Karpas-422 (cell line): ENCODE data around the gene PRAMEF20. TPM values are rescaled to one million over a fixed set of nuclear protein-coding genes. Genes with fewer than 3 reads are reported as not detected.

Experiments used
- total RNA-seq: library from RNA; depleted of rRNA; stranded (reverse); fragments of >200 nt; shearing (Covaris generic); gene quantifications from 2 replicates; pipeline ENCODE4 v1.2.3, GENCODE V29; 2014; ENCODE audit warnings: low replicate concordance; rRNA removed

The PRAMEF20 gene
- total RNA-seq, 1 experiment from 2014 or later = not detected

Other genes with a start within 250 kb of the PRAMEF20 start
- gene HNRNPCL4, start 244.8 kb upstream of the PRAMEF20 start, total RNA-seq = not detected in 2 replicates
- gene PRAMEF9, start 238.6 kb upstream of the PRAMEF20 start, total RNA-seq = not detected in 2 replicates
- gene PRAMEF13, start 209.0 kb upstream of the PRAMEF20 start, total RNA-seq = not detected in 2 replicates
- not detected in 2 replicates for gene PRAMEF18, start 184.3 kb upstream of the PRAMEF20 start, total RNA-seq
- gene PRAMEF5, start 156.3 kb upstream of the PRAMEF20 start, total RNA-seq = not detected in 2 replicates
- not detected in 2 replicates for gene PRAMEF8, start 125.3 kb upstream of the PRAMEF20 start, total RNA-seq
- not detected in 2 replicates for gene PRAMEF33, start 106.9 kb upstream of the PRAMEF20 start, total RNA-seq
- not detected in 2 replicates for gene PRAMEF15, start 94.9 kb upstream of the PRAMEF20 start, total RNA-seq
- not detected in 2 replicates for gene PRAMEF14, start 63.3 kb upstream of the PRAMEF20 start, total RNA-seq
- not detected in 2 replicates for gene PRAMEF19, start 38.5 kb upstream of the PRAMEF20 start, total RNA-seq
- gene PRAMEF17, start 20.8 kb upstream of the PRAMEF20 start, total RNA-seq = not detected in 2 replicates
- gene LRRC38, start 103.6 kb downstream of the PRAMEF20 start, total RNA-seq = not detected in 2 replicates
- gene PDPN, start 173.4 kb downstream of the PRAMEF20 start, total RNA-seq = not detected in 2 replicates